NCI-H510A (cell line): Measurements from ENCODE around the gene CPNE1.
"Not testable (repeated sequence)": the region's sequence is repeated elsewhere in the genome, so short reads cannot be mapped to it uniquely, and the experiment has no call there.

Source experiments
- DNase-seq: peaks from one replicate; lab custom pipeline; 2025; lab: John Stamatoyannopoulos, UW

Gene CPNE1

DNA sequence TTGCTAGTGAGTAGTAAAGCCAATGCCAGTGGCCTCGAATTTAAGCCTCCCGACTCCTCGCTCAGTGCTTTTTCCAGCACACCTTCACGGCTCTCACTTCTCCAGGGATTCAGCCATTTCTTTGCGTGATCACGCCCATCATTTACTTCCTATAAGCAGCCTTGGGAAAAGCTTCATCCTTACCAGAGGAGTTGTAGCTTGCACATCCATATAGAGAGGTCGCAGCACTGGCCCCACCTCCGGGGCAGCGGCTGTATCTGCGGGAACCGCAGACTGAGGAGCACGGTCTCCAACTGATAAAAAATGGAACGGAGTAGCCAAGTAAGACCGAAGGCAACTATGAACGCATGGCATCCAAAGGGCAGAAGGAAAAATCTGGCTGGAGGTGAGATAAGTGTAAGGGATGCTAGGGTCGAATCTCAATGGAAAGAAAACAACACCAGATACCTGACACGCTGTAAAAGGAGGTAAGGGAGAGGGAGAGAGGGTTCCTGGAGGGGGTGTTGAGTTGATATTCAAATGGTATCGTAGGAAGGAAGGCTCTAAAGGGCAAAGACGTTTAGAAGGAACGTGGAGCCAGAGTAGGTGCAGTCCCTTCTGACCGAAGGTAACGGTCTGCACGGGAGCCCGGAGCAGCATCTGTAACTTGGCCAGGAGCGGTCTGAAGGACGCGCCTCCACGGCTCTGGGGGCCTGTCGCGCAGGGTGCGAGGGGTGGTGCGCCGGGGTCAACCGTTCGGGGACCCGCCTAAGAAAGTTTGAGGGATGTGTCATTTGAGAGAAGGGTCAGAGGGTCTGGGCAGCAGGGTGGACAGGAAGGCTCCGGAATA lies 33.8 kb upstream of the CPNE1 start:
- DNase-seq: no peak

GRCh38 chr20:35697696-35698297 lies 33.1 kb upstream of the CPNE1 start:
- no peak for DNase-seq

DNA sequence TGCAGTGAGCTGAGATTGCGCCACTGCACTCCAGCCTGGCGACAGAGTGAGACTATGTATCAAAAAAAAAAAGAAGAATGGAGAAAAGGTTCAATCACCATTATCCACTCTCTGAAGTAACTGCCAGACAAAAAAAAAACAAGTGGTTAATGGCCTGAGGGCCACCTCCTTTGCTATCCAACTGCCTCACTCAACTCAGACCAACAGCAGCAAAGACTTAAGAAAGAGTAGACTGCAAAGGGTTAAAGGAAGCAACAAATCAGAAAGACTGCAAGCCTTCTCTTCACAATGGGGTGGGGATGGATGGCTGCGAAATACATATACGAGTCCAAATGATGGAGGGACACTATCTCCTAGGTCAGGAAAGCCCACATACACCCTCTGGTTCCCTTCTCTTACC lies 31.3 kb upstream of the CPNE1 start:
- no peak for DNase-seq

GRCh38 chr20:35695245-35695749 lies 30.6 kb upstream of the CPNE1 start:
- DNase-seq: no peak

DNA sequence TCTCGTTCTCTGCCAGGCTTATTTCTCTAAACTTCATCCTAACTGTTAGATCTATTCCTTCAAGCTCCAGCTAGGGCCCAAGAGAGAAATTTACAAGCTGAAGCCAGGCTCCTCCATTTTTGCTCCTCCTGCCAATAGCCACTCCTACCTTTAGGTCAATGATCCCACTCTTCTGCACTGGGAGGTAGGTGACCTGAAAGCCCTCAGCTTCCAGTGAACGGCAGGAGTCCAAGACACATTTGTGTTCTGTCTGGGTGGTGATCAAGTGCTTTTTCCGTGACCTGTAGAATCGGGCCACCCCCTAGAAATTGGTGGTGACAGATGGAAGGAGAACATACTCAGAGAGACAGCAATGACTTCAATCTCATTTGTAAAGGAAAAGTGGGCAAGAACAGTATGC lies 25.6 kb upstream of the CPNE1 start:
- no peak for DNase-seq

DNA sequence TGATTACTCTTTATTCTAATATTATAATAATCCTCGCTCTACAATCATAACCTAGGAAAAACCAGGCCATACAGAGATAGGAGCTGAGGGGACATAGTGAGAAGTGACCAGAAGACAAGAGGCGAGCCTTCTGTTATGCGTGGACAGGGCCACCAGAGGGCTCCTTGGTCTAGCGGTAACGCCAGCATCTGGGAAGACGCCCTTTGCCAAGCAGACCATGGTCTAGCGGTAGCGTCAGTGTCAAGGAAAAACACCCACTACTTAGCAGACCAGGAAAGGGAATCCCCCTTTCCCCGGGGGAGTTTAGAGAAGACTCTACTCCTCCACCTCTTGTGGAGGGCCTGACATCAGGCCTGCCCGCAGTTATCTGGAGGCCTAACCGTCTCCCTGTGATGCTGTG lies 22.2 kb upstream of the CPNE1 start:
- not testable (repeated sequence) for DNase-seq

DNA sequence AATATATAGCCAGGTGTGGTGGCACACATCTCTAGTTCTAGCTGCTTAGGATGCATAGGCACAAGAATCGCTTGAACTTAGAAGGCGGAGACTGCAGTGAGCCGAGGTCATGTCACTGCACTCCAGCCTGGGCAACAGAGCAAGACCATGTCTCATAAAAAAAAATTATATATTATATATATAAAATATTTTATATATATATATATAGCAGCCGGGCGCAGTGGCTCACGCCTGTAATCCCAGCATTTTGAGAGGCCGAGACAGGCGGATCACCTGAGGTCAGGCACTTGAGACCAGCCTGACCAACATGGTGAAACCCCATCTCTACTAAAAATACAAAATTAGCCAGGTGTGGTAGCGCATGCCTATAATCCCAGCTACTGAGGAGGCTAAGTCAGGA lies 20.7 kb upstream of the CPNE1 start:
- not testable (repeated sequence) for DNase-seq

DNA sequence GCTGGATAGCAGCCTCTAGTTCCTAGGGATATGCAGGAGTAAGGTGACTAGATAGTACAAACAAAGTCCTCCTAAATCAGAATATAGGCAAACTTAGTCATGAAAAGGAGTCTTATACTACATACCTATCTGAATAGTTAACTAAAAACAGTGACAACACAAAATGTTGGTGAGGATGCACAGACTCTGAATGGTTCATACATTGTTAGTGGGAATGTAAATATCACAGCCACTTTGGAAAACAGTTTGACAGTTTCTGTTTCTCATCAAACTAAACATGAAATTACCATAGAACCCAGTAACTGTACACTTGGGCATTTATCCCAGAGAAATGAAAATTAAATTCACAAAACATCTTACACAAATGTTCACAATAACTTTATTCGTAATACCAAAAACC lies 17.3 kb upstream of the CPNE1 start:
- no peak for DNase-seq

GRCh38 chr20:35680452-35681183 lies 15.9 kb upstream of the CPNE1 start:
- DNase-seq: no peak

DNA sequence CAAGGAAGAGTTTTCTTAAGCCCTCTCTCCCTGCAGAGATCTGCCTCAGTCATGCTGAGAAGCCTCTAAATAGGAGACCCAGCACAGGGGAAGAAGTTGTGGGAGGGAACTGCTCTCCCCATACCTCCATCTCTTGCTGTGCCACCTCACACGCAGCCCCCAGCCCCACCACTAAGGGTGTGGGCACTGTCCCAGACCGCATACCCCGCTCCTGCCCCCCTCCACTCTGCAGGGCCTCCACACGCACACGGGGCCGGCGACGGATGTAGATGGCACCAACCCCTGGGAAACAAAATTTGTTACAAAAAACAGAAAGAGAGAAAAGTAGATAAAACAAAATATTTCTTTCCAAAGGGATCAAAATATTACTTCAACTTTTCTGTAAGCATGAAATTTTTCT lies 10.2 kb upstream of the CPNE1 start:
- no peak for DNase-seq

GRCh38 chr20:35673884-35674283 lies 9.2 kb upstream of the CPNE1 start:
- DNase-seq: no peak

DNA sequence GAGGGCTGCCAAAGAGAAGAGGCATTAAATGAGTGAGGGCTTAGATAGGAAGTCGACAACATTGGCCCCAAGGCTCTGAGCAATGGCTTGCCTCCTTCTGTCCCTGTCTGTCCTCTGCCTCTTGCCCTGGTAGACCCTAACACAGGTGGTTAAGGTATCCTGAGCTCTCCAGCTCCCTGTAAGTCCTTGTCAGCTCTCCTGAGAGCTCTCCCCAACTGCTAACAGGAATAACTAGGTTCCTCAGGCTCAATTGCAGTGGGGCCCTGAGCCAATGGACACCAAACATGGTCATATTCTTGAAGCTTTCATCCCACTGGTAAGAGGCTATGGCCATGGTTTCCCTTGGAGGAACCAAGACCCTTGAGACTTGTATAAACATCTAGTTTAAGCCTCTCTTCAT lies 5.0 kb upstream of the CPNE1 start:
- no peak for DNase-seq

- no peak for DNase-seq
These were observed 4.5 kb upstream of the CPNE1 start for GRCh38 chr20:35669221-35669620.

- no peak for DNase-seq
These were observed 1.2 kb upstream of the CPNE1 start for GRCh38 chr20:35665949-35666288.

- DNase-seq: peak; percentile 15
These were observed 909 bp downstream of the CPNE1 start for GRCh38 chr20:35663516-35664465.

- no peak for DNase-seq
These were observed 2.1 kb downstream of the CPNE1 start for GRCh38 chr20:35662551-35662950.

DNA sequence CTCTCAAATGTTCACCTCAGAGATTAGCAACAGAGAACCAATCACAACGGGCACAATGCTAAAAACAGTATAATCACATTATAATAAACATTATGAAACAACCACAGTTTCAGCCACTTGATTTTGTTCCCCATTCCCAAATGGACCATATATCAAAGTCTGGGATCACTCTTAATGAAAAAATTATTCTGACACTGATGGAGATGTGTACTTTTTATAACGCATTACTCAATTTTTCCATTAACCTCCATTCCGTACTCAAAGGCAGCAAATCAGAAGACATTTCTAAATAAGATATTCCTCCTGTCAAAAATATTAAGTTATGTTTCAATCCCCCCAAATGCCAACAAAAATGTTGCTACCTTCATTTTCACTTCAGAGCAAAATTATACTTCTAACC lies 2.8 kb downstream of the CPNE1 start:
- no peak for DNase-seq

GRCh38 chr20:35661053-35661452 lies 3.6 kb downstream of the CPNE1 start:
- no peak for DNase-seq

DNA sequence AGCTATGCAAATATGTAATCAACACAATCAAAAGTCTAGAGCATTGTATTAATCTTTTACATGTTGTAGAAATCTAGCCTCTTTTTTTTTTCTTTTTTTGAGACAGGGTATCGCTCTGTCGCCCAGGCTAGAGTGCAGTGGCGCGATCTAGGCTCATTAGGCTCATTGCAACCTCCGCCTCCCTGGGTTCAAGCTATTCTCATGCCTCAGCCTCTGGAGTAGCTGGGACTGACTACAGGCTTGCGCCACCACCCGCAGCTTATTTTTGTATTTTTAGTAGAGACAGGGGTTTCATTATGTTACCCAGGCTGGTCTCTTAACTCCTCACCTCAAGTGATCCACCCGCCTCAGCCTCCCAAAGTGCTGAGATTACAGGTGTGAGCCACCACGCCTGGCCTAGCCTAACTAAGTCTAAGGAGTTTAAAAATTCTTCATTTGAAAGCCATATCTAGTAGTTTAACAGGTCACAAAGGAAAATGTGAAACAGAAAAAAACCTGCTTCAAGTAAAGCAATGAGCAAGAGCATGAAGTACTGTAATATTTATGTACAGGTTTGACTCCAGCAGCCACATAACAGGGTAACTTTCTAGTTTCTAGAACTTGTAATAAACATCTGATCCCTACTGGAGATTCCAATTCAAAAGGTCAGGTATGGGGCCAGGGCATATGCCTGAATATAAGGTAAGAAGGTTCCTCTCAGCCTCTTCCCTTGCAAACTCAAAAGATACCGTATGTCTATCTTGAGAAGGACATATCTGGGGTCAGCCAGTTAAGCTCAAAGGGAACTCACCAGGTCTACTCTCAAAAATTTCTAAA lies 4.4 kb downstream of the CPNE1 start:
- no peak for DNase-seq

GRCh38 chr20:35657271-35657670 lies 7.4 kb downstream of the CPNE1 start:
- DNase-seq: no peak

- no peak for DNase-seq
These were observed 10.3 kb downstream of the CPNE1 start for GRCh38 chr20:35654415-35654814.
